GM08714 (cell line): ENCODE measurements around the gene EID2.

Source experiments
- H3K4me3 ChIP-seq: fragments of 200-500 bp; sonication (Bioruptor generic); 2 replicates; pipeline ENCODE4 v1.5.1; 2014; ENCODE audit warnings: mild to moderate bottlenecking, low read length, inconsistent platforms
- ZNF274 ChIP-seq: IDR thresholded peaks from 2 replicates; pipeline ENCODE4 v1.6.1; 2012; ENCODE audit warnings: mild to moderate bottlenecking, low read depth, low read length

Gene EID2

GRCh38 chr19:39502640-39503417 lies 37.1 kb downstream of the EID2 start:
- no peak overlapping the region for H3K4me3 ChIP-seq
- TF ChIP-seq ZNF274, result no peak

- no peak overlapping the region for H3K4me3 ChIP-seq
- no peak for TF ChIP-seq ZNF274
Measured at GRCh38 chr19:39501340-39501739, 38.6 kb downstream of the EID2 start.

GRCh38 chr19:39500543-39500942 lies 39.4 kb downstream of the EID2 start:
- no peak overlapping the region for H3K4me3 ChIP-seq
- no peak for TF ChIP-seq ZNF274

GRCh38 chr19:39499932-39500331 lies 40.0 kb downstream of the EID2 start:
- no peak overlapping the region for H3K4me3 ChIP-seq
- TF ChIP-seq ZNF274, result no peak

GRCh38 chr19:39498798-39499642 lies 40.9 kb downstream of the EID2 start, which contains the start of gene DLL3:
DLL3 (plus strand) TSS chr19:39498947; CDS start chr19:39498975, 28 bp downstream.
- no peak for TF ChIP-seq ZNF274

GRCh38 chr19:39497996-39498797 lies 41.8 kb downstream of the EID2 start:
- H3K4me3 ChIP-seq, result peak overlapping the region; percentile 43
- TF ChIP-seq ZNF274, result no peak

More at GRCh38 chr19:39498798-39499642, 40.9 kb downstream of the EID2 start, which contains the start of gene DLL3:
- peak within 1 kb of the TSS; percentile 43 for H3K4me3 ChIP-seq

- TF ChIP-seq ZNF274, result no peak
- no peak overlapping the region for H3K4me3 ChIP-seq
Measured at GRCh38 chr19:39497701-39497995, 42.3 kb downstream of the EID2 start.

- no peak for TF ChIP-seq ZNF274
- H3K4me3 ChIP-seq, result no peak overlapping the region
Measured at GRCh38 chr19:39496063-39496462, 43.9 kb downstream of the EID2 start.

GRCh38 chr19:39494661-39495060 lies 45.3 kb downstream of the EID2 start:
- no peak for TF ChIP-seq ZNF274
- H3K4me3 ChIP-seq, result no peak overlapping the region

GRCh38 chr19:39492788-39493187 lies 47.2 kb downstream of the EID2 start:
- no peak overlapping the region for H3K4me3 ChIP-seq
- no peak for TF ChIP-seq ZNF274

GRCh38 chr19:39492225-39492624 lies 47.7 kb downstream of the EID2 start:
- no peak overlapping the region for H3K4me3 ChIP-seq
- TF ChIP-seq ZNF274, result no peak

- no peak overlapping the region for H3K4me3 ChIP-seq
- no peak for TF ChIP-seq ZNF274
Measured at GRCh38 chr19:39489756-39490155, 50.2 kb downstream of the EID2 start.
